Measurements from ENCODE around the gene CFL1.

DNA sequence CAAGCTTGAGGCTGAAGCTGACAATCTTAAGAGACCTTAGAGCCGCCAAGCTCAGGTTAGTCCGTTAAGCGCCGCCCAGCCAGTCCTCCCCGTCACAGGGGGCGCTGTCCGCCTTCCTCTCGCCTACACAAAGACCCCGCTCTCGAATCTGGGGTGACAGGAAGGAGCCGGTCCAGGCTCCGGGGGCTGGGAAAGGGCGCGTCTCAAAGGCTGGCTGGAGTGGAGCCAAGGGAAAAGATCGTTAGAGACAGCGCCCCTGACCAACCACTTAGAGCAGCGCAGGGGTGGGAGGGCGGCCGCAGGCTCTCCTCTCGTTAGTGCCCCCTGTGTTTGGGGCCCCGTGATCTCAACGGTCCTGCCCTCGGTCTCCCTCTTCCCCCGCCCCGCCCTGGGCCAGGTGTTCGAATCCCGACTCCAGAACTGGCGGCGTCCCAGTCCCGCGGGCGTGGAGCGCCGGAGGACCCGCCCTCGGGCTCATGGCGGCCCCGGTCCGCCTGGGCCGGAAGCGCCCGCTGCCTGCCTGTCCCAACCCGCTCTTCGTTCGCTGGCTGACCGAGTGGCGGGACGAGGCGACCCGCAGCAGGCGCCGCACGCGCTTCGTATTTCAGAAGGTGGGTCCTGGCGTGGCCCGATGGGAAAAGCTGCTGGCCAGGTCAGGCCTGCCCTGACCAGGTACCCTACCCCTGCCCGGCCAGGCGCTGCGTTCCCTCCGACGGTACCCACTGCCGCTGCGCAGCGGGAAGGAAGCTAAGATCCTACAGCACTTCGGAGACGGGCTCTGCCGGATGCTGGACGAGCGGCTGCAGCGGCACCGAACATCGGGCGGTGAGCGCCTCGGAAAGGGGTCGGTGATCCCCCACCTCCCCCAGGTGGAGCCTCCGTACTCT lies 2.5 kb upstream of the CFL1 start, which contains the start of gene MUS81:
- TF ChIP-seq EZH2phosphoT487 (IDR thresholded peaks at IDR 0.05; ENCODE audit: unreplicated experiment) (no peak), CREB1 (CRISPR knock-in tag; IDR thresholded peaks at IDR 0.05; ENCODE audit: low read depth) (0 out of 2 replicates have a peak, but pooled peaks have one; percentile 26), POLR2AphosphoS5 (IDR thresholded peaks at IDR 0.05; ENCODE audit: low read depth) (peak; percentile 59; the same call in 1 of the 2 replicates), EZH2 (IDR thresholded peaks at IDR 0.05; ENCODE audit: low read depth, unreplicated experiment) (no peak), ZNF114 (CRISPR knock-in tag; IDR thresholded peaks at IDR 0.05) (no peak), JUNB (IDR thresholded peaks at IDR 0.05; ENCODE audit: unreplicated experiment) (no peak), ZNF331 (CRISPR knock-in tag; IDR thresholded peaks at IDR 0.05; ENCODE audit: low read depth) (no peak)
- TF ChIP-seq, protein P1, sequence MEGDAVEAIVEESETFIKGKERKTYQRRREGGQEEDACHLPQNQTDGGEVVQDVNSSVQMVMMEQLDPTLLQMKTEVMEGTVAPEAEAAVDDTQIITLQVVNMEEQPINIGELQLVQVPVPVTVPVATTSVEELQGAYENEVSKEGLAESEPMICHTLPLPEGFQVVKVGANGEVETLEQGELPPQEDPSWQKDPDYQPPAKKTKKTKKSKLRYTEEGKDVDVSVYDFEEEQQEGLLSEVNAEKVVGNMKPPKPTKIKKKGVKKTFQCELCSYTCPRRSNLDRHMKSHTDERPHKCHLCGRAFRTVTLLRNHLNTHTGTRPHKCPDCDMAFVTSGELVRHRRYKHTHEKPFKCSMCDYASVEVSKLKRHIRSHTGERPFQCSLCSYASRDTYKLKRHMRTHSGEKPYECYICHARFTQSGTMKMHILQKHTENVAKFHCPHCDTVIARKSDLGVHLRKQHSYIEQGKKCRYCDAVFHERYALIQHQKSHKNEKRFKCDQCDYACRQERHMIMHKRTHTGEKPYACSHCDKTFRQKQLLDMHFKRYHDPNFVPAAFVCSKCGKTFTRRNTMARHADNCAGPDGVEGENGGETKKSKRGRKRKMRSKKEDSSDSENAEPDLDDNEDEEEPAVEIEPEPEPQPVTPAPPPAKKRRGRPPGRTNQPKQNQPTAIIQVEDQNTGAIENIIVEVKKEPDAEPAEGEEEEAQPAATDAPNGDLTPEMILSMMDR (conservative IDR thresholded peaks at IDR 0.05; ENCODE audit: low read depth in 2 of 2), result peak; percentile 82 to 86
- TF ChIP-seq, protein P2, sequence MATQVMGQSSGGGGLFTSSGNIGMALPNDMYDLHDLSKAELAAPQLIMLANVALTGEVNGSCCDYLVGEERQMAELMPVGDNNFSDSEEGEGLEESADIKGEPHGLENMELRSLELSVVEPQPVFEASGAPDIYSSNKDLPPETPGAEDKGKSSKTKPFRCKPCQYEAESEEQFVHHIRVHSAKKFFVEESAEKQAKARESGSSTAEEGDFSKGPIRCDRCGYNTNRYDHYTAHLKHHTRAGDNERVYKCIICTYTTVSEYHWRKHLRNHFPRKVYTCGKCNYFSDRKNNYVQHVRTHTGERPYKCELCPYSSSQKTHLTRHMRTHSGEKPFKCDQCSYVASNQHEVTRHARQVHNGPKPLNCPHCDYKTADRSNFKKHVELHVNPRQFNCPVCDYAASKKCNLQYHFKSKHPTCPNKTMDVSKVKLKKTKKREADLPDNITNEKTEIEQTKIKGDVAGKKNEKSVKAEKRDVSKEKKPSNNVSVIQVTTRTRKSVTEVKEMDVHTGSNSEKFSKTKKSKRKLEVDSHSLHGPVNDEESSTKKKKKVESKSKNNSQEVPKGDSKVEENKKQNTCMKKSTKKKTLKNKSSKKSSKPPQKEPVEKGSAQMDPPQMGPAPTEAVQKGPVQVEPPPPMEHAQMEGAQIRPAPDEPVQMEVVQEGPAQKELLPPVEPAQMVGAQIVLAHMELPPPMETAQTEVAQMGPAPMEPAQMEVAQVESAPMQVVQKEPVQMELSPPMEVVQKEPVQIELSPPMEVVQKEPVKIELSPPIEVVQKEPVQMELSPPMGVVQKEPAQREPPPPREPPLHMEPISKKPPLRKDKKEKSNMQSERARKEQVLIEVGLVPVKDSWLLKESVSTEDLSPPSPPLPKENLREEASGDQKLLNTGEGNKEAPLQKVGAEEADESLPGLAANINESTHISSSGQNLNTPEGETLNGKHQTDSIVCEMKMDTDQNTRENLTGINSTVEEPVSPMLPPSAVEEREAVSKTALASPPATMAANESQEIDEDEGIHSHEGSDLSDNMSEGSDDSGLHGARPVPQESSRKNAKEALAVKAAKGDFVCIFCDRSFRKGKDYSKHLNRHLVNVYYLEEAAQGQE (IDR thresholded peaks at IDR 0.05; ENCODE audit: unreplicated experiment), result no peak

Measured in GM23338 (cell line).